Measurements from ENCODE around the gene ABHD12.

Gene ABHD12

GRCh38 chr20:25353747-25354705 lies 36.6 kb downstream of the ABHD12 start:
- DNase-seq (no peak), ATAC-seq (ENCODE audit: insufficient read depth, low read depth) (no peak)
- Histone ChIP-seq H3K27ac (ENCODE audit: low read length) (no peak overlapping the region), H2AFZ (ENCODE audit: low read depth, low read length) (no peak overlapping the region), H3K9ac (ENCODE audit: low read depth, low read length) (no peak overlapping the region), H3K36me3 (ENCODE audit: insufficient read depth, low read length) (peaks cover 9% of the 10 kb centered on the region; the same call in 1 of the 2 replicates), H3K9me3 (ENCODE audit: insufficient read depth, low read length, severe bottlenecking) (no peaks in the 10 kb centered on the region), H3K4me3 (ENCODE audit: low read depth in 1 of 2, low read length in 2 of 2) (no peak overlapping the region), H4K20me1 (ENCODE audit: insufficient read depth, low read length) (peaks cover 56% of the 10 kb centered on the region), H3K4me1 (ENCODE audit: insufficient read depth, low read length) (0 out of 2 replicates have a peak, but pooled peaks cover 3% of the 10 kb centered on the region), H3K79me2 (ENCODE audit: insufficient read depth, low read length) (peaks cover 95% of the 10 kb centered on the region), H3K27me3 (ENCODE audit: insufficient read depth, low read length, poor library complexity) (no peaks in the 10 kb centered on the region), H3K4me2 (ENCODE audit: insufficient read depth, low read length) (no peak overlapping the region)
- TF ChIP-seq, protein P1, sequence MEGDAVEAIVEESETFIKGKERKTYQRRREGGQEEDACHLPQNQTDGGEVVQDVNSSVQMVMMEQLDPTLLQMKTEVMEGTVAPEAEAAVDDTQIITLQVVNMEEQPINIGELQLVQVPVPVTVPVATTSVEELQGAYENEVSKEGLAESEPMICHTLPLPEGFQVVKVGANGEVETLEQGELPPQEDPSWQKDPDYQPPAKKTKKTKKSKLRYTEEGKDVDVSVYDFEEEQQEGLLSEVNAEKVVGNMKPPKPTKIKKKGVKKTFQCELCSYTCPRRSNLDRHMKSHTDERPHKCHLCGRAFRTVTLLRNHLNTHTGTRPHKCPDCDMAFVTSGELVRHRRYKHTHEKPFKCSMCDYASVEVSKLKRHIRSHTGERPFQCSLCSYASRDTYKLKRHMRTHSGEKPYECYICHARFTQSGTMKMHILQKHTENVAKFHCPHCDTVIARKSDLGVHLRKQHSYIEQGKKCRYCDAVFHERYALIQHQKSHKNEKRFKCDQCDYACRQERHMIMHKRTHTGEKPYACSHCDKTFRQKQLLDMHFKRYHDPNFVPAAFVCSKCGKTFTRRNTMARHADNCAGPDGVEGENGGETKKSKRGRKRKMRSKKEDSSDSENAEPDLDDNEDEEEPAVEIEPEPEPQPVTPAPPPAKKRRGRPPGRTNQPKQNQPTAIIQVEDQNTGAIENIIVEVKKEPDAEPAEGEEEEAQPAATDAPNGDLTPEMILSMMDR (IDR thresholded peaks at IDR 0.05; ENCODE audit: borderline replicate concordance, extremely low read depth, low read length, poor library complexity, severe bottlenecking) = no peak
- no peak for TF ChIP-seq EZH2 (IDR thresholded peaks at IDR 0.05; ENCODE audit: borderline replicate concordance, low read depth, low read length, severe bottlenecking)

DNA sequence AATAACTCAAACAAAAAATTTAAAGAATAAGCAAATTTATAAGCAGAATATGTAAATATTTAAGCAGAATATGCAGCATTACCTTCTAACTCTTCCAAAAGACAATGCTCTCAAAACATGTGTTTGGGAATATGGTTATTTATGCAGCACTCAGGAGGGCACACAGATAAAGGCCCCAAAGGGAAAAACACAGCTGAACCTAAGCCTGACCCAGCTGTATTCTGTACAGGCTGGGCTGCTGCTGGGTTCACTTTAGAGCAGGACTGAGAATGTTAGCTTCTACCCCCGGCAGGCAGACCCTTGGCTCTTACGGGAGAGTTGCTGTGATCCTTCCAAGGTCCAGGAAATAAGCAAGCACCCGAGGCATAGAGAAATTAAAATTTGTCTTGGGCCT lies 37.3 kb downstream of the ABHD12 start:
- TF ChIP-seq EZH2 (IDR thresholded peaks at IDR 0.05; ENCODE audit: borderline replicate concordance, low read depth, low read length, severe bottlenecking) = no peak
- TF ChIP-seq, protein P1 (IDR thresholded peaks at IDR 0.05; ENCODE audit: borderline replicate concordance, extremely low read depth, low read length, poor library complexity, severe bottlenecking) = no peak
- Histone ChIP-seq H3K4me3 (ENCODE audit: low read depth in 1 of 2, low read length in 2 of 2) (no peak overlapping the region), H3K79me2 (ENCODE audit: insufficient read depth, low read length) (peaks cover 94% of the 10 kb centered on the region), H3K9me3 (ENCODE audit: insufficient read depth, low read length, severe bottlenecking) (no peaks in the 10 kb centered on the region), H3K36me3 (ENCODE audit: insufficient read depth, low read length) (peaks cover 5% of the 10 kb centered on the region; the same call in 1 of the 2 replicates), H4K20me1 (ENCODE audit: insufficient read depth, low read length) (peaks cover 52% of the 10 kb centered on the region), H3K9ac (ENCODE audit: low read depth, low read length) (no peak overlapping the region), H3K27ac (ENCODE audit: low read length) (no peak overlapping the region), H3K4me2 (ENCODE audit: insufficient read depth, low read length) (no peak overlapping the region), H3K4me1 (ENCODE audit: insufficient read depth, low read length) (0 out of 2 replicates have a peak, but pooled peaks cover 3% of the 10 kb centered on the region), H2AFZ (ENCODE audit: low read depth, low read length) (no peak overlapping the region), H3K27me3 (ENCODE audit: insufficient read depth, low read length, poor library complexity) (no peaks in the 10 kb centered on the region)
- DNase-seq = no peak
- peak; percentile 42; the same call in 1 of the 3 replicates for ATAC-seq (ENCODE audit: insufficient read depth, low read depth)

- DNase-seq (no peak), ATAC-seq (ENCODE audit: insufficient read depth, low read depth) (no peak)
- H3K4me1 ChIP-seq (ENCODE audit: insufficient read depth, low read length) = 0 out of 2 replicates have a peak, but pooled peaks cover 3% of the 10 kb centered on the region
- no peak overlapping the region for H2AFZ ChIP-seq (ENCODE audit: low read depth, low read length)
- H3K27ac ChIP-seq (ENCODE audit: low read length) = no peak overlapping the region
- 0 out of 2 replicates have a peak, but pooled peaks cover 4% of the 10 kb centered on the region for H3K36me3 ChIP-seq (ENCODE audit: insufficient read depth, low read length)
- H4K20me1 ChIP-seq (ENCODE audit: insufficient read depth, low read length) = peaks cover 49% of the 10 kb centered on the region
- no peak overlapping the region for H3K9ac ChIP-seq (ENCODE audit: low read depth, low read length)
- H3K9me3 ChIP-seq (ENCODE audit: insufficient read depth, low read length, severe bottlenecking) = no peaks in the 10 kb centered on the region
- H3K4me3 ChIP-seq (ENCODE audit: low read depth in 1 of 2, low read length in 2 of 2) = no peak overlapping the region
- peaks cover 94% of the 10 kb centered on the region for H3K79me2 ChIP-seq (ENCODE audit: insufficient read depth, low read length)
- no peaks in the 10 kb centered on the region for H3K27me3 ChIP-seq (ENCODE audit: insufficient read depth, low read length, poor library complexity)
- H3K4me2 ChIP-seq (ENCODE audit: insufficient read depth, low read length) = no peak overlapping the region
- no peak for TF ChIP-seq EZH2 (IDR thresholded peaks at IDR 0.05; ENCODE audit: borderline replicate concordance, low read depth, low read length, severe bottlenecking)
- TF ChIP-seq, protein P1 (IDR thresholded peaks at IDR 0.05; ENCODE audit: borderline replicate concordance, extremely low read depth, low read length, poor library complexity, severe bottlenecking) = no peak
Measured at GRCh38 chr20:25352746-25353145, 37.9 kb downstream of the ABHD12 start.

Measured in DND-41 (cell line).